ENCODE measurements around the gene IGDCC3.
"Not testable (repeated sequence)": the region's sequence is repeated elsewhere in the genome, so short reads cannot be mapped to it uniquely, and the experiment has no call there.

IGDCC3 gene

GRCh38 chr15:65405791-65406423 is 28.1 kb upstream of the IGDCC3 start:
- DNase-seq, result no peak

GRCh38 chr15:65404186-65404872 is 26.5 kb upstream of the IGDCC3 start:
- no peak for DNase-seq

GRCh38 chr15:65402961-65403360 is 25.2 kb upstream of the IGDCC3 start:
- no peak for DNase-seq

- no peak for DNase-seq
Observed at GRCh38 chr15:65401611-65402240, 23.9 kb upstream of the IGDCC3 start.

GRCh38 chr15:65400760-65401610 is 23.2 kb upstream of the IGDCC3 start:
- DNase-seq, result peak; percentile 62 to 69

- no peak for DNase-seq
Observed at GRCh38 chr15:65399997-65400396, 22.2 kb upstream of the IGDCC3 start.

GRCh38 chr15:65399001-65399706 is 21.4 kb upstream of the IGDCC3 start:
- DNase-seq, result no peak

GRCh38 chr15:65398486-65398885 is 20.7 kb upstream of the IGDCC3 start:
- DNase-seq, result not testable (repeated sequence)

- DNase-seq, result no peak
Observed at GRCh38 chr15:65396965-65397317, 19.1 kb upstream of the IGDCC3 start.

GRCh38 chr15:65396283-65396964 is 18.6 kb upstream of the IGDCC3 start:
- DNase-seq, result no peak

GRCh38 chr15:65395567-65396202 is 17.9 kb upstream of the IGDCC3 start:
- no peak for DNase-seq

GRCh38 chr15:65394936-65395335 is 17.1 kb upstream of the IGDCC3 start:
- DNase-seq, result no peak

- no peak for DNase-seq
Observed at GRCh38 chr15:65394280-65394789, 16.5 kb upstream of the IGDCC3 start.

- DNase-seq, result no peak
Observed at GRCh38 chr15:65393557-65393956, 15.8 kb upstream of the IGDCC3 start.

GRCh38 chr15:65393091-65393490 is 15.3 kb upstream of the IGDCC3 start:
- DNase-seq, result no peak

- no peak for DNase-seq
Observed at GRCh38 chr15:65392368-65392767, 14.6 kb upstream of the IGDCC3 start.

GRCh38 chr15:65391732-65392131 is 13.9 kb upstream of the IGDCC3 start:
- DNase-seq, result no peak

- no peak for DNase-seq
Observed at GRCh38 chr15:65390447-65390846, 12.6 kb upstream of the IGDCC3 start.

GRCh38 chr15:65389226-65389625 is 11.4 kb upstream of the IGDCC3 start:
- no peak for DNase-seq

GRCh38 chr15:65388306-65389080 is 10.7 kb upstream of the IGDCC3 start:
- DNase-seq, result no peak

GRCh38 chr15:65386886-65387285 is 9.1 kb upstream of the IGDCC3 start:
- DNase-seq, result no peak

Measured in activated CD4-positive, alpha-beta T cell treated with anti-CD3 and anti-CD28 coated beads, Interleukin-2, amount 50 U/mL, for 48 hours (primary cell).